A549 (cell line): ENCODE results near the gene CSMD2.

Experiments used
- CHD4 ChIP-seq: fragments of 200-600 bp; sonication (generic); IDR thresholded peaks from 2 replicates; pipeline ENCODE4 v1.6.1; 2016; ENCODE audit warnings: antibody characterized with exemption, mild to moderate bottlenecking, borderline replicate concordance
- TF ChIP-seq, protein P1 (sequence below): fragments of 450-650 bp; IDR thresholded peaks from 2 replicates; pipeline ENCODE4 v1.6.1; 2014; ENCODE audit warnings: antibody characterized with exemption
- TF ChIP-seq, protein P2 (sequence below): fragments of >200 bp; sonication (Bioruptor Twin); formaldehyde crosslinking; IDR thresholded peaks from 3 replicates; pipeline ENCODE4 v1.5.1; 2016

DNA sequence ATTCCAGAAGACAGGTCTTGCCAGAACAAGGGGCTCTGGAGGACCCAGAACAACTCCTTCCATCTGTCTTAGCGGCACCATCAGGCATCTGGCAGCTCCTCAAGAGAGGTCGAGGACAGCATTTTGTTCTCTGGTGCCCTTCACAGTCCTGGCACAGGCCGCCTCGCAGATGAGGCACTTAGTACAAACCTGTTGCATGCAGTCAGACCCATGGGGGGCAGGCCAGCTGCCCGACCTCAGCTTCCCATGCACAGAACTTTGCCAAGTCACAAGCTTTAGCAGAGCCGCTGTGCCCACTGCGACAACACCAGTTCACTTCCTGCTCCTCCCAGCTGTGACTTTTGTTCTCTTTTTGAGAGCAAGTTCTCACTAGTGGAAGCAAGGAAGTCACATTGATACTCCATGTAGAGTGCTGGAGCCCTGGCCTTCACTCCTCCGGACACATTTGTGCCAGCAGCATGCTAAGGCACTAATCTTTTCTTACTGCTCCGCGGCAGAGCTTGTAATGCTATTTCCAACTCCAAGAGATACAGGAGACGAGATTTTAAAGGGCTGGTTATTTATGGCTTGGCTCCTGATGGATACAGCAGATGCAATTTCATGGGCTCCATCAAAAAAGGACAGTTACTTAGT lies 256.6 kb downstream of the CSMD2 start:
- TF ChIP-seq, protein P1, sequence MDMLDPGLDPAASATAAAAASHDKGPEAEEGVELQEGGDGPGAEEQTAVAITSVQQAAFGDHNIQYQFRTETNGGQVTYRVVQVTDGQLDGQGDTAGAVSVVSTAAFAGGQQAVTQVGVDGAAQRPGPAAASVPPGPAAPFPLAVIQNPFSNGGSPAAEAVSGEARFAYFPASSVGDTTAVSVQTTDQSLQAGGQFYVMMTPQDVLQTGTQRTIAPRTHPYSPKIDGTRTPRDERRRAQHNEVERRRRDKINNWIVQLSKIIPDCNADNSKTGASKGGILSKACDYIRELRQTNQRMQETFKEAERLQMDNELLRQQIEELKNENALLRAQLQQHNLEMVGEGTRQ = no peak
- TF ChIP-seq, protein P2, sequence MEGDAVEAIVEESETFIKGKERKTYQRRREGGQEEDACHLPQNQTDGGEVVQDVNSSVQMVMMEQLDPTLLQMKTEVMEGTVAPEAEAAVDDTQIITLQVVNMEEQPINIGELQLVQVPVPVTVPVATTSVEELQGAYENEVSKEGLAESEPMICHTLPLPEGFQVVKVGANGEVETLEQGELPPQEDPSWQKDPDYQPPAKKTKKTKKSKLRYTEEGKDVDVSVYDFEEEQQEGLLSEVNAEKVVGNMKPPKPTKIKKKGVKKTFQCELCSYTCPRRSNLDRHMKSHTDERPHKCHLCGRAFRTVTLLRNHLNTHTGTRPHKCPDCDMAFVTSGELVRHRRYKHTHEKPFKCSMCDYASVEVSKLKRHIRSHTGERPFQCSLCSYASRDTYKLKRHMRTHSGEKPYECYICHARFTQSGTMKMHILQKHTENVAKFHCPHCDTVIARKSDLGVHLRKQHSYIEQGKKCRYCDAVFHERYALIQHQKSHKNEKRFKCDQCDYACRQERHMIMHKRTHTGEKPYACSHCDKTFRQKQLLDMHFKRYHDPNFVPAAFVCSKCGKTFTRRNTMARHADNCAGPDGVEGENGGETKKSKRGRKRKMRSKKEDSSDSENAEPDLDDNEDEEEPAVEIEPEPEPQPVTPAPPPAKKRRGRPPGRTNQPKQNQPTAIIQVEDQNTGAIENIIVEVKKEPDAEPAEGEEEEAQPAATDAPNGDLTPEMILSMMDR = no peak
- TF ChIP-seq CHD4 = no peak
